HFF-Myc (cell line): ENCODE results near the gene TNFRSF1B.

ENCODE experiments used
- DNase-seq: peaks from one replicate; pipeline ENCODE4 v3.0.0-alpha.2; 2011; ENCODE audit warnings: low read depth; ENCODE audit errors: extremely low read depth
- H3K4me3 ChIP-seq: replicated peaks from 2 replicates; pipeline ENCODE4 v1.5.1; 2011; ENCODE audit warnings: low read depth, mild to moderate bottlenecking, control low read depth, low read length
- CTCF ChIP-seq: IDR thresholded peaks from 2 replicates; pipeline ENCODE4 v1.5.1; 2012; ENCODE audit warnings: mild to moderate bottlenecking, low read depth, low read length, control low read depth; ENCODE audit errors: missing control alignments

TNFRSF1B gene

GRCh38 chr1:12167493-12168429 is 970 bp downstream of the TNFRSF1B start:
- DNase-seq: no peak
- no peak for TF ChIP-seq CTCF
- H3K4me3 ChIP-seq: peak overlapping the region; percentile 41

- no peak for DNase-seq
- no peak for TF ChIP-seq CTCF
- no peak overlapping the region for H3K4me3 ChIP-seq
Observed at GRCh38 chr1:12168451-12169160, 1.8 kb downstream of the TNFRSF1B start.

GRCh38 chr1:12169442-12170135 is 2.8 kb downstream of the TNFRSF1B start:
- DNase-seq: no peak
- no peak for TF ChIP-seq CTCF
- H3K4me3 ChIP-seq: no peak overlapping the region

GRCh38 chr1:12170263-12170671 is 3.5 kb downstream of the TNFRSF1B start:
- DNase-seq: no peak
- no peak overlapping the region for H3K4me3 ChIP-seq
- no peak for TF ChIP-seq CTCF

- H3K4me3 ChIP-seq: no peak overlapping the region
- TF ChIP-seq CTCF: no peak
Observed at GRCh38 chr1:12171206-12172041, 4.6 kb downstream of the TNFRSF1B start.

More at GRCh38 chr1:12171206-12172041, 4.6 kb downstream of the TNFRSF1B start:
- no peak for DNase-seq
